PFSK-1 (cell line): ENCODE results near the gene IGFALS.

ENCODE experiments used
- FOXP2 ChIP-seq: optimal IDR thresholded peaks from 2 replicates; pipeline ENCODE3; 2011; ENCODE audit warnings: borderline replicate concordance, control low read depth, inconsistent platforms; ENCODE audit not compliant: insufficient read depth; ENCODE audit errors: extremely low read length, extremely low read depth
- POLR2AphosphoS5 ChIP-seq: IDR thresholded peaks from 2 replicates; pipeline ENCODE4 v1.6.1; 2012; ENCODE audit warnings: low read depth, mild to moderate bottlenecking, control low read depth, low read length, moderate library complexity
- SIN3A ChIP-seq: IDR thresholded peaks from 2 replicates; pipeline ENCODE4 v1.6.1; 2012; ENCODE audit warnings: mild to moderate bottlenecking, low read length, moderate library complexity, borderline replicate concordance; ENCODE audit not compliant: insufficient read depth
- TAF1 ChIP-seq: IDR thresholded peaks from 2 replicates; pipeline ENCODE4 v1.6.1; 2012; ENCODE audit warnings: low read length, control low read depth, borderline replicate concordance; ENCODE audit not compliant: insufficient read depth
- TF ChIP-seq, protein P1 (sequence below), 2 experiments: IDR thresholded peaks; 2 replicates each; pipeline versions ENCODE4 v1.6.1 to v1.8.0; 2011 to 2012; ENCODE audit warnings: low read depth in 2 of 2, low read length in 2 of 2, control low read depth in 1 of 2, inconsistent platforms in 1 of 2, mild to moderate bottlenecking in 1 of 2, moderate library complexity in 1 of 2; ENCODE audit not compliant: insufficient read depth in 1 of 2

The IGFALS gene

GRCh38 chr16:1745181-1745899 is 48.2 kb downstream of the IGFALS start:
- TF ChIP-seq, protein P1, sequence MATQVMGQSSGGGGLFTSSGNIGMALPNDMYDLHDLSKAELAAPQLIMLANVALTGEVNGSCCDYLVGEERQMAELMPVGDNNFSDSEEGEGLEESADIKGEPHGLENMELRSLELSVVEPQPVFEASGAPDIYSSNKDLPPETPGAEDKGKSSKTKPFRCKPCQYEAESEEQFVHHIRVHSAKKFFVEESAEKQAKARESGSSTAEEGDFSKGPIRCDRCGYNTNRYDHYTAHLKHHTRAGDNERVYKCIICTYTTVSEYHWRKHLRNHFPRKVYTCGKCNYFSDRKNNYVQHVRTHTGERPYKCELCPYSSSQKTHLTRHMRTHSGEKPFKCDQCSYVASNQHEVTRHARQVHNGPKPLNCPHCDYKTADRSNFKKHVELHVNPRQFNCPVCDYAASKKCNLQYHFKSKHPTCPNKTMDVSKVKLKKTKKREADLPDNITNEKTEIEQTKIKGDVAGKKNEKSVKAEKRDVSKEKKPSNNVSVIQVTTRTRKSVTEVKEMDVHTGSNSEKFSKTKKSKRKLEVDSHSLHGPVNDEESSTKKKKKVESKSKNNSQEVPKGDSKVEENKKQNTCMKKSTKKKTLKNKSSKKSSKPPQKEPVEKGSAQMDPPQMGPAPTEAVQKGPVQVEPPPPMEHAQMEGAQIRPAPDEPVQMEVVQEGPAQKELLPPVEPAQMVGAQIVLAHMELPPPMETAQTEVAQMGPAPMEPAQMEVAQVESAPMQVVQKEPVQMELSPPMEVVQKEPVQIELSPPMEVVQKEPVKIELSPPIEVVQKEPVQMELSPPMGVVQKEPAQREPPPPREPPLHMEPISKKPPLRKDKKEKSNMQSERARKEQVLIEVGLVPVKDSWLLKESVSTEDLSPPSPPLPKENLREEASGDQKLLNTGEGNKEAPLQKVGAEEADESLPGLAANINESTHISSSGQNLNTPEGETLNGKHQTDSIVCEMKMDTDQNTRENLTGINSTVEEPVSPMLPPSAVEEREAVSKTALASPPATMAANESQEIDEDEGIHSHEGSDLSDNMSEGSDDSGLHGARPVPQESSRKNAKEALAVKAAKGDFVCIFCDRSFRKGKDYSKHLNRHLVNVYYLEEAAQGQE (IDR thresholded peaks at IDR 0.05; ENCODE audit: insufficient read depth in 1 of 2, low read depth in 2 of 2, low read length in 2 of 2) = no peak
- TF ChIP-seq TAF1 (no peak), FOXP2 (no peak), SIN3A (no peak), POLR2AphosphoS5 (no peak)

DNA sequence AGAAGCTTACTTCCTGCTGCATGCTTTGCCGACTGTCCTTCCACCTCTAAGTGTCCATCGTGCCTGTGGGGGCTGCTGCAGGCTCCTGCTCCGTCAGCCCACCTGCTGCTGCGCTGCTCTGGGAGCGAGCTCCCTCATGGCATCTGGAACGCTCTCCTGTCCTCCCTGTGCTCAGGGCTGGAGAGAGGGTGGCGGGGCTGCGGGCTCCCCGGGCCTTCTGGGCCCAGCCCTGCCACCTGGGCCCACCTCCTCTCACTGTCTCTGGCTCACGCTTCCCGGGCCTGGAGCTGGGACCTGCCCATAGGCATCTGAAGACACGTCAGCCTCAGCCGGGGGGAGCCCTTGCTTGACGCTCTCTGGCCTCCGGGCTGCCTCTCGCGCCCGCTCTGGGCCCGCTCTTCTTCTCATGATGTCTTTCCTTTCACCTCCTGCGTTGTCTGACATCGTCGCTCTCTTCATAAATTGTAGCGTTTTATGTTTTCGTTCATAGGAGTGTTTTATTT is 49.1 kb downstream of the IGFALS start:
- TF ChIP-seq SIN3A = no peak
- TF ChIP-seq, protein P1 (IDR thresholded peaks at IDR 0.05; ENCODE audit: insufficient read depth in 1 of 2, low read depth in 2 of 2, low read length in 2 of 2) = no peak
- no peak for TF ChIP-seq TAF1
- no peak for TF ChIP-seq POLR2AphosphoS5
- no peak for TF ChIP-seq FOXP2

- no peak for TF ChIP-seq POLR2AphosphoS5
- no peak for TF ChIP-seq FOXP2
- TF ChIP-seq, protein P1 (IDR thresholded peaks at IDR 0.05; ENCODE audit: insufficient read depth in 1 of 2, low read depth in 2 of 2, low read length in 2 of 2) = no peak
- TF ChIP-seq SIN3A = no peak
Measured at GRCh38 chr16:1743376-1744337, 49.8 kb downstream of the IGFALS start.

DNA sequence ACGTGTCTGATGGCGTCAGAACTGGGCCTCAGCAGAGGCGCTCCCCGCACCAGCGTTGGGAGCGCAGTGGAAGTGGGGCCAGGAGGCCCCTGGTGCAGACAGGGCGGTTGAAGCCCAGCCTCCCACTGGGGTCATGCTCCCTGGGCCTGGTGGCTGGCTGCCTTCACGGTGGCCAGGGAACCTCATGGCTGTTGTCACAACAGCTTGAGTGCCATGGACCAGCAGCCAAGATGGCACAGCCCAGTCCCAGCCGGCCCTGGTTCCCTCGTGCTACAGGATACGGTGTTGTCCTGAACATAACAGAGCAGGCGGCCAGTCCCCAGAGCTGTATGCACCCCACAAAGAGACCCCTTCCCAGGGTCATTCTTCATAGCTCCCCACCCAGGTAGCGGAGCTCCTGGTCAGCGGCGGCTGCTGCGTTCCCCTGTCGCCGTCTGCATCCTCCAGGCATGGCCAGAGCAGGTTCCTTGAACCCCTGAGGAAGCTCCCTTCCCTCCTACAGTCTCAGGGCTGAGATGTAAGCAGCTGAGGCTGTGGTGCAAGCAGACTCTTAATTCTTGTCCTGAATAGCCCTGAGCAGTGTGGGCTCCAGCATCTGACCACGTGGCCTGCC is 51.8 kb downstream of the IGFALS start:
- no peak for TF ChIP-seq TAF1
- TF ChIP-seq POLR2AphosphoS5 = no peak
- no peak for TF ChIP-seq SIN3A

DNA sequence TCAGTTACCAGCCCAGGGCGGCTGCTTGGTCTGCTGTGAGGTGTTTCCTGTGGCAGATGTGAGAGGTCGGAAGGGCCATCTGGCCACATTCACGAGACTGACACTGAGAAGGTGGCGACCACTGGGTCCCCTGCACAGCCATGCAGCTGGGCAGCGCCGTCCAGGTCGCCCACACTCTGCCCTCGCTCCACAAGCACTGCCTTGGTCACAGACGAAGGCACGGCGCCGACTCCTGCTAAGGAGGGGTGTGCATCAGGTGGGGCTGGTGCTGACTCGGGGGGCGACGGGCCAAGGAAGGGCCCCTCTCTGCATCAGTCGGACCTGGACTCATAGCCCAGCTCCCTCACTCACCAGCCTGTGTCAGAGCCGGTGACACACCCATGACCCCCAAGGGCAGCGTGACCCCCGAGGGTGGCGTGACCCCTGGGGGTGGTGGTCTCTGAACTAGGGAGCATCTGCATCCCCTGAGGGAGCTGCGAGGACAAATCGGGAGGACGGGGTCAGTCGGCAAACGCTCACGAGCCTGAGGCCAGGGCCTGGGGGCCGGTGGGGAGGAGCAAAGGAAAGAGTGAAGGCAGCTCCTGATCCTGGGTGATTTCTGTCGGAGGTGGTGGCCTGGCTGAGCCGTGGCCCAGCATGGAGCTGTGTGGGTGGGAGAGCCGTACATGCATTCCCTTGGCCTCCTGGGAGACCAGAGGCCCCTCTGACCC is 52.6 kb downstream of the IGFALS start:
- TF ChIP-seq FOXP2 = no peak
- no peak for TF ChIP-seq POLR2AphosphoS5
- TF ChIP-seq, protein P1 (IDR thresholded peaks at IDR 0.05; ENCODE audit: insufficient read depth in 1 of 2, low read depth in 2 of 2, low read length in 2 of 2) = no peak
- TF ChIP-seq SIN3A = no peak
- no peak for TF ChIP-seq TAF1
